Parathyroid adenoma (tissue), 2 donors: ENCODE measurements around the gene LMBR1L.

ENCODE experiments used
- H2AFZ ChIP-seq: fragments of 300-600 bp; sonication (generic); one replicate; pipeline ENCODE4 v1.7.0; 2017; ENCODE audit warnings: antibody characterized with exemption, mild to moderate bottlenecking
- H3K27ac ChIP-seq: fragments of 300-600 bp; sonication (generic); one replicate; pipeline ENCODE4 v1.7.0; 2017
- H3K27me3 ChIP-seq: fragments of 300-600 bp; sonication (generic); one replicate; pipeline ENCODE4 v1.7.0; 2017; ENCODE audit warnings: low read length; ENCODE audit not compliant: control insufficient read depth, insufficient read depth
- H3K36me3 ChIP-seq: fragments of 300-600 bp; sonication (generic); one replicate; pipeline ENCODE4 v1.7.0; 2017; ENCODE audit warnings: low read length; ENCODE audit not compliant: control insufficient read depth, insufficient read depth
- H3K4me1 ChIP-seq: fragments of 300-600 bp; sonication (generic); one replicate; pipeline ENCODE4 v1.7.0; 2017; ENCODE audit warnings: control low read depth
- H3K4me2 ChIP-seq: fragments of 300-600 bp; sonication (generic); one replicate; pipeline ENCODE4 v1.7.0; 2017; ENCODE audit warnings: low read length
- H3K4me3 ChIP-seq: fragments of 300-600 bp; sonication (generic); one replicate; pipeline ENCODE4 v1.7.0; 2017; ENCODE audit warnings: low read depth, low read length
- H3K79me2 ChIP-seq: fragments of 300-600 bp; sonication (generic); one replicate; pipeline ENCODE4 v1.7.0; 2017; ENCODE audit warnings: control low read depth
- H3K9ac ChIP-seq: fragments of 300-600 bp; sonication (generic); one replicate; pipeline ENCODE4 v1.7.0; 2017; ENCODE audit warnings: mild to moderate bottlenecking
- H3K9me3 ChIP-seq: fragments of 300-600 bp; sonication (generic); one replicate; pipeline ENCODE4 v1.7.0; 2017; ENCODE audit warnings: low read length; ENCODE audit not compliant: control insufficient read depth
- CTCF ChIP-seq: fragments of 300-600 bp; sonication (generic); IDR thresholded peaks from one replicate; pipeline ENCODE4 v1.7.0; 2017; ENCODE audit warnings: antibody characterized with exemption, mild to moderate bottlenecking
- donor health status: primary hyperparathyroidism.

Gene LMBR1L

GRCh38 chr12:49057888-49058287, 52.8 kb downstream of the LMBR1L start:
- peak overlapping the region; percentile 89 for H3K4me3 ChIP-seq
- peak overlapping the region; percentile 97 for H3K4me2 ChIP-seq
- H3K36me3 ChIP-seq = no peaks in the 10 kb centered on the region
- H3K27me3 ChIP-seq = no peaks in the 10 kb centered on the region
- peaks cover 32% of the 10 kb centered on the region for H3K4me1 ChIP-seq
- no peak for TF ChIP-seq CTCF
- H3K9ac ChIP-seq = no peak overlapping the region
- H3K27ac ChIP-seq = no peak overlapping the region
- H3K9me3 ChIP-seq = no peaks in the 10 kb centered on the region
- H3K79me2 ChIP-seq = peaks cover 60% of the 10 kb centered on the region
- H2AFZ ChIP-seq = no peak overlapping the region

DNA sequence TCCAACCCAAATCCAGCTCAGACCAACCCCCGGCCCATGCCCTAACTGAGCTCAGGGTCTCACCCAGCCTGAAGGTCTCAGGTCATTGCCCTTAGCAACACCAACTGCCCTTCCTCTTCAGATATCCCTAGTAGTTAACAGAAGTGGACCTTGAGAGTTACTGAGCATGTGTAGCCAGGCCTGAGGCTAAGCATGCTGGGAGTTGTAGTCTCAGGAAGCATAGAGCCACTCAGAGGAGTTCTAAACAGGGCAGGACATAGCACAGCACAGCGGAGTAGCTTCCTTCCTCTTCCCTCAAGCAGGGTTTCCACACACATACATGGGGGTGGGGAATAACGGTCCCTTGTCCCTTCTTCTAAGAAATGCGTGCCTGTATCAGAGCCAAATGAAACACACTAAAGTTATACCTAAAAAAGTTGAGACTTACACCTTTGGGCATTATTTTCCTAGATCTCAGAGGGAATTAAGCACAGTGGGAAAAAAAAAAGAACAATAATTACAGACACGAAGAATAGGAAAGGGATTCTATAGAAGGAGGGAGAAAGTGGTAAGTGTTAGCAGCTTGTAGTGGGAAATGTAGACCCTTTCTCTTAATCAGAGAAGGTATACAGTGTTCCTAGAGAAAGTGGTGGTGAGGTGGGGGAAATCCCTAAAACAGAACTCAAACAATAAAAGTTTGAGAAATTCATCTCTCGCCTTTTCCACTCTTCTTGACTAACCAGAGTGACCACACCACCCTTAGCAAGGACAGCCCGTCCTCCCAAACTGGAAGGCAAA, 54.5 kb downstream of the LMBR1L start:
- Histone ChIP-seq H3K36me3 (no peaks in the 10 kb centered on the region), H3K4me3 (no peak overlapping the region), H3K9ac (no peak overlapping the region), H3K27me3 (no peaks in the 10 kb centered on the region), H3K27ac (no peak overlapping the region), H3K4me2 (peak overlapping the region; percentile 68), H3K9me3 (no peaks in the 10 kb centered on the region), H2AFZ (no peak overlapping the region), H3K79me2 (peaks cover 60% of the 10 kb centered on the region), H3K4me1 (peaks cover 32% of the 10 kb centered on the region)
- TF ChIP-seq CTCF = no peak

- no peak for TF ChIP-seq CTCF
- Histone ChIP-seq H3K27me3 (no peaks in the 10 kb centered on the region), H3K79me2 (peaks cover 55% of the 10 kb centered on the region), H3K4me2 (no peak overlapping the region), H3K36me3 (no peaks in the 10 kb centered on the region), H3K27ac (no peak overlapping the region), H3K4me1 (peaks cover 32% of the 10 kb centered on the region), H2AFZ (no peak overlapping the region), H3K9ac (no peak overlapping the region), H3K4me3 (no peak overlapping the region), H3K9me3 (no peaks in the 10 kb centered on the region)
Measured at GRCh38 chr12:49055092-49055491, 55.6 kb downstream of the LMBR1L start.

DNA sequence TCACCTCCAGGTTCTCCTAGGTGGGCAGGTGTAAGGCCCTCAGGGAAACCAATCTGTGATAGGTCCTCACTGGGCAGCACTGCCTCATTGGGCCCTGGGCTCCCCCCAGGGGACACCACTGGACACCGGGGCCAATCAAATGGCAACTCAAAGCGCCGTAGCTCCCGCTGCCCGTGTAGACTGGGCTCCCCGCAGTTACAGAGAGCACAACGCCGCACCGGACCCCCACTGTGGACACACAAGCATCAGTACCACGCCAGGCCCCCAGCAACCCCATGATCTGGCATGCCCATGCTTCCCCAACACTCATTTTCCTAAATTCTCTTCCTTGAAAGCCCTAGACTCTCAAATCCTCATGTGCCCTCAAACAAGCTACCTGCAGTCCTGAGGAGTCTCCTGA, 56.1 kb downstream of the LMBR1L start:
- peaks cover 32% of the 10 kb centered on the region for H3K4me1 ChIP-seq

More for the DNA sequence above, 56.1 kb downstream of the LMBR1L start:
- Histone ChIP-seq H3K27me3 (no peaks in the 10 kb centered on the region), H2AFZ (no peak overlapping the region), H3K4me2 (no peak overlapping the region), H3K4me3 (no peak overlapping the region), H3K9ac (no peak overlapping the region), H3K36me3 (no peaks in the 10 kb centered on the region), H3K79me2 (peaks cover 56% of the 10 kb centered on the region), H3K9me3 (no peaks in the 10 kb centered on the region), H3K27ac (no peak overlapping the region)
- TF ChIP-seq CTCF = no peak
